Colonic mucosa (tissue), 4 donors: Measurements from ENCODE around the gene MCRIP2. TPM values are rescaled to one million over a fixed set of nuclear protein-coding genes. Genes with fewer than 3 reads are reported as not detected.

ENCODE experiments used
- DNase-seq: peaks from one replicate; pipeline ENCODE4 v3.0.0-alpha.2; 2020
- H3K27ac ChIP-seq: fragments of 200-600 bp; one replicate; pipeline ENCODE4 v1.8.0; 2021
- H3K27me3 ChIP-seq: fragments of 200-600 bp; one replicate; pipeline ENCODE4 v1.8.0; 2021
- H3K36me3 ChIP-seq: fragments of 200-600 bp; one replicate; pipeline ENCODE4 v1.8.0; 2021
- H3K4me1 ChIP-seq: fragments of 200-600 bp; one replicate; pipeline ENCODE4 v1.8.0; 2021; ENCODE audit warnings: mild to moderate bottlenecking
- H3K4me3 ChIP-seq: fragments of 200-600 bp; one replicate; pipeline ENCODE4 v1.8.0; 2021
- H3K9ac ChIP-seq, 2 donors: one replicate each; pipeline ENCODE4 v1.7.0; 2013; ENCODE audit warnings: control low read depth in 2 of 2, low read depth in 2 of 2, low read length in 2 of 2
- H3K9me3 ChIP-seq: fragments of 200-600 bp; one replicate; pipeline ENCODE4 v1.8.0; 2021
- intact Hi-C: fragments of 100-400 bp; cut with DNase I; formaldehyde crosslinking; loops from one replicate; pipeline ENCODE4 v1.14.1; 2022
- total RNA-seq, 2 donors: library from RNA; stranded (reverse); fragmentation: NEBNext Ultra II Directional in 1 of 2; extraction: Animal tissue kit (Norgen Biotek cat#: 25700) in 1 of 2; gene quantifications; one replicate each; pipeline ENCODE4 v1.2.1, GENCODE V29; 2021
- TF ChIP-seq, protein P1 (sequence below): fragments of 200-600 bp; IDR thresholded peaks from one replicate; pipeline ENCODE4 v1.8.0; 2022; ENCODE audit warnings: antibody characterized with exemption, mild to moderate bottlenecking
- donor health status: healthy.
- donor health status: DM: no; HTN: no; CAD: no.
- donor health status: DM: no; HTN: no; CAD: no.

MCRIP2 gene
- total RNA-seq, 2 donors from 2014 or later = 132 to 158 TPM

DNA sequence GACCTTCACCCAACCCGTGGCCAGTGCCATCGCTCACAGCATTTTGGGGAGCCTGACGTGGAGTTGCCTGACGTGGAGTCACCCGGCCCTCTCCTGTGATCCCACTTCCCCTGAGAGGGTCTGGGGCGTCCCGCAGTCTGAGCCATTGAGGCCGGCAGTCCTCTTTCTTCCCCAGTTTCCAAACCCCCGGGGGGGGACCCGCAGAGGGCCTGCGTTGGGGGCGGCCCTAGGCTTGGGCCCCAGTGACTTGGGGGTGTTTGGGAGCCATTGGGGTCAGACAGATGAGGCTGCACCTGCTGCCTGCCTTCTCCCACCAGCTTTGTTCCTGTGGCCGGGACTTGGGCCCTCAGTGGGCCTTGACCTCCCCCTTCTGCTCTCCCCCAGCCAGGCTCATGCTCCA lies 28.0 kb downstream of the MCRIP2 start:
- Histone ChIP-seq H3K36me3 (peaks cover 23% of the 10 kb centered on the region), H3K27me3 (no peaks in the 10 kb centered on the region), H3K9me3 (no peaks in the 10 kb centered on the region), H3K4me1 (peaks cover 7% of the 10 kb centered on the region), H3K4me3 (no peak overlapping the region), H3K27ac (no peak overlapping the region), H3K9ac (no peak overlapping the region)
- DNase-seq = no peak
- TF ChIP-seq, protein P1, sequence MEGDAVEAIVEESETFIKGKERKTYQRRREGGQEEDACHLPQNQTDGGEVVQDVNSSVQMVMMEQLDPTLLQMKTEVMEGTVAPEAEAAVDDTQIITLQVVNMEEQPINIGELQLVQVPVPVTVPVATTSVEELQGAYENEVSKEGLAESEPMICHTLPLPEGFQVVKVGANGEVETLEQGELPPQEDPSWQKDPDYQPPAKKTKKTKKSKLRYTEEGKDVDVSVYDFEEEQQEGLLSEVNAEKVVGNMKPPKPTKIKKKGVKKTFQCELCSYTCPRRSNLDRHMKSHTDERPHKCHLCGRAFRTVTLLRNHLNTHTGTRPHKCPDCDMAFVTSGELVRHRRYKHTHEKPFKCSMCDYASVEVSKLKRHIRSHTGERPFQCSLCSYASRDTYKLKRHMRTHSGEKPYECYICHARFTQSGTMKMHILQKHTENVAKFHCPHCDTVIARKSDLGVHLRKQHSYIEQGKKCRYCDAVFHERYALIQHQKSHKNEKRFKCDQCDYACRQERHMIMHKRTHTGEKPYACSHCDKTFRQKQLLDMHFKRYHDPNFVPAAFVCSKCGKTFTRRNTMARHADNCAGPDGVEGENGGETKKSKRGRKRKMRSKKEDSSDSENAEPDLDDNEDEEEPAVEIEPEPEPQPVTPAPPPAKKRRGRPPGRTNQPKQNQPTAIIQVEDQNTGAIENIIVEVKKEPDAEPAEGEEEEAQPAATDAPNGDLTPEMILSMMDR = no peak
- intact Hi-C loops = no loop called here

DNA sequence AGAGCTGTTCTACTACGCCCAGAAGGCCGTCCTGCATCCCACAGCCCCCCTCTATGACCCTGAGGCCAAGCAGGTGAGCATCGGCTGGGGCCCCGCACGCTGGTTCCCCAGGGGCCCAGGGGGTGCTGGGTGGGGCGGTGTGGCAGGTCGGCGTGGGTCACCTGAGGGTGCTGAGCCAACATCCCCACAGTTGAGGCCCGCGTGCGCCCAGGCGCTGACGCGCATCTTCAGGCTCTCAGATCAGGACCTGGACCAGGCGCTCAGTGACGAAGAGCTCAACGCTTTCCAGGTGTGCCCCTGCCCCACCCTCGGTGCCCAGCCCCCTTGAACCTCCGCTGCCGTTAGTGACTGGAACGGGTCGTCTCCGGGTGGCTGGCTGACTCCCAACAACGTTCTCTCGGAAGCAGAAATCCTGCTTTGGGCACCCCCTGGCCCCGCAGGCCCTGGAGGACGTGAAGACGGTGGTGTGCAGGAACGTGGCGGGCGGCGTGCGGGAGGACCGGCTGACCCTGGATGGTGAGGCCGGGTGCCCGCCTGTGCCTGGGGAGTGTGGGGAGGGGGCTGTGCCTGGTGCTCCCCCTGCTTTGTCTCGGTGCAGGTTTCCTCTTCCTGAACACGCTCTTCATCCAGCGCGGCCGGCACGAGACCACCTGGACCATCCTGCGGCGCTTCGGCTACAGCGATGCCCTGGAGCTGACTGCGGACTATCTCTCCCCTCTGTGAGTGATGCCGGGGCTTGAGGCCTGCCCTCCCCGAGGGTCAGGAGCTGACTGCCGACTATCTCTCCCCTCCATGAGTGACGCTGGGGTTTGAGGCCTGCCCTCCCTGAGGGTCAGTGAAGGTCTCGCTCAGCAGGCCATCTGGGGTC lies 29.1 kb downstream of the MCRIP2 start:
- H3K27me3 ChIP-seq = no peaks in the 10 kb centered on the region
- H3K4me3 ChIP-seq = no peak overlapping the region
- H3K27ac ChIP-seq = no peak overlapping the region
- TF ChIP-seq, protein P1 = no peak
- intact Hi-C loops = no loop called here
- peaks cover 14% of the 10 kb centered on the region for H3K4me1 ChIP-seq
- H3K36me3 ChIP-seq = peaks cover 23% of the 10 kb centered on the region
- no peaks in the 10 kb centered on the region for H3K9me3 ChIP-seq
- H3K9ac ChIP-seq = no peak overlapping the region
- DNase-seq = no peak

DNA sequence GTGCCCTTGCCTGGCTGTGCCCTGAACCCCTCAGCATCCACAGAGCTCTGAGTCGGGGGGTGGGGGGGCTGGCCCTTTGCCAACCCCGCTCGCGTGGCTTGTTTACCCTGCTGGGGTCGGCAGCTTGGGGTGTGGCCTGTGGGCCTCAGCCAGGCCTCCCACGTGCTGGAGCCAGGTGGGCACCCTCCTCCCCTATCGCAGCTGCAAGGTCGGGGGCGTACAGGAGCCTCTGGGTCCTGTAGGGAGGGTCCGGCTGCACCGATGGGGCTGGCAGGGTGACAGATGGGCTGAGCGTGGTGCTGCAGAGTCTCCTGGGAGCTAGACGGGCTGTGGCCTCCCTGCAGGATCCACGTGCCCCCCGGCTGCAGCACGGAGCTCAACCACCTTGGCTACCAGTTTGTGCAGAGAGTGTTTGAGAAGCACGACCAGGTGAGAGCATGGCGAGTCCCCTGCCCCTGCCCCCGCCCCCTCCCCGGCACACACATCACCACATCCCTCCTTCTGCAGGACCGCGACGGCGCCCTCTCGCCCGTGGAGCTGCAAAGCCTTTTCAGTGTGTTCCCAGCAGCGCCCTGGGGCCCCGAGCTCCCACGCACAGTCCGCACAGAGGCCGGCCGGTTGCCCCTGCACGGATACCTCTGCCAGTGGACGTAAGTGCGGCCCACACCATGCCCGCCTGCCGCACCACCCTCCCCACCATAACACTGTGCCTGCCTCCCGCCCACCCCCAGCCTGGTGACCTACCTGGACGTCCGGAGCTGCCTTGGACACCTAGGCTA lies 29.9 kb downstream of the MCRIP2 start:
- H3K27me3 ChIP-seq = no peaks in the 10 kb centered on the region
- peaks cover 23% of the 10 kb centered on the region for H3K36me3 ChIP-seq
- no peak overlapping the region for H3K4me3 ChIP-seq
- no peak overlapping the region for H3K27ac ChIP-seq
- no peaks in the 10 kb centered on the region for H3K9me3 ChIP-seq
- TF ChIP-seq, protein P1 = no peak
- no peak for DNase-seq
- intact Hi-C loops = no loop called here
- peaks cover 19% of the 10 kb centered on the region for H3K4me1 ChIP-seq
- no peak overlapping the region for H3K9ac ChIP-seq

DNA sequence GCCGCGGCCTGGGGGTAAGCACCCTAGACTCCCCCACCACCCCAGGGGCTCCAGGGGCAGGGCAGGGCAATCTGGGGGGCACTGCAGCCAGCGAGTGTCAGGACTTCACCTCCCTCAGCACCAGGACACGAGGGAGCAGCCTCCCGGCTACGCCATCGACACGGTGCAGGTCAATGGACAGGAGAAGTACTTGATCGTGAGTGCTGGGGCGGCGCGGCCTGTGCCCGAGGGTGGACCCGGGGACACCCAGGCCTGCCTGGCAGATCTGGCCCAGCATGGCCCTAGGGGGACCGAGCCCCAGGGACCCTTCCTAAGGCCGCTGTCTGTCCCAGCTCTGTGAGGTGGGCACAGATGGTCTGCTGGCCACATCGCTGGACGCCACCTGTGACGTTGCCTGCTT lies 30.7 kb downstream of the MCRIP2 start:
- Histone ChIP-seq H3K4me1 (peaks cover 19% of the 10 kb centered on the region), H3K27me3 (no peaks in the 10 kb centered on the region), H3K9ac (no peak overlapping the region), H3K4me3 (no peak overlapping the region), H3K36me3 (peaks cover 23% of the 10 kb centered on the region), H3K9me3 (no peaks in the 10 kb centered on the region), H3K27ac (no peak overlapping the region)
- no peak for DNase-seq
- intact Hi-C loops = no loop called here
- TF ChIP-seq, protein P1 = no peak

DNA sequence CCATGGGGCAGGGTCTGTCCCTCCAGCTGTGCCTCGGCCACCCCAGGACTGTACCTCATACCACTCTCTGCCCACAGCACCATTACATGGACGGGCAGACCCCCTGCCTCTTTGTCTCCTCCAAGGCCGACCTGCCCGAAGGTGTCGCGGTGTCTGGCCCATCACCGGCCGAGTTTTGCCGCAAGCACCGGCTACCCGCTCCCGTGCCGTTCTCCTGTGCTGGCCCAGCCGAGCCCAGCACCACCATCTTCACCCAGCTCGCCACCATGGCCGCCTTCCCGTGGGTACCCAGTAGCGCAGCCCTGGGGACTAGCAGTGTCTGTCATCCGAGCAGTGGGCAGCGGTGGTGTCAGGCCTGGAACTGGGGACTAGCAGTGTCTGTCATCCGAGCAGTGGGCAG lies 31.2 kb downstream of the MCRIP2 start:
- TF ChIP-seq, protein P1 = no peak
- Histone ChIP-seq H3K9me3 (no peaks in the 10 kb centered on the region), H3K36me3 (peaks cover 23% of the 10 kb centered on the region), H3K9ac (no peak overlapping the region), H3K27ac (no peak overlapping the region), H3K27me3 (no peaks in the 10 kb centered on the region), H3K4me1 (peaks cover 19% of the 10 kb centered on the region), H3K4me3 (no peak overlapping the region)
- intact Hi-C loops = no loop called here
- DNase-seq = no peak
